ENCODE measurements around the gene LCOR. TPM values are rescaled to one million over a fixed set of nuclear protein-coding genes. Genes with fewer than 3 reads are reported as not detected.

Gene LCOR
- total and polyA plus RNA-seq, 8 donors, result 2.0 to 61.3 (median 18.0) TPM

GRCh38 chr10:97003804-97004201 lies 171.7 kb downstream of the LCOR start:
- TF ChIP-seq POLR2A (IDR thresholded peaks at IDR 0.05) (no peak), EP300 (IDR thresholded peaks at IDR 0.05) (no peak), POLR2AphosphoS5 (IDR thresholded peaks at IDR 0.05) (no peak), CTCF (IDR thresholded peaks at IDR 0.05) (no peak)
- H3K4me3 ChIP-seq, result no peak overlapping the region
- H3K4me1 ChIP-seq, result peaks cover 0 to 2% (median under 1%) of the 10 kb centered on the region in 4 donors
- H3K27me3 ChIP-seq, result no peaks in the 10 kb centered on the region
- peaks cover 0 to 22% (median 10%) of the 10 kb centered on the region in 4 donors for H3K9me3 ChIP-seq
- H3K27ac ChIP-seq, result no peak overlapping the region
- H3K36me3 ChIP-seq, result no peaks in the 10 kb centered on the region
- no peak for DNase-seq
- intact Hi-C loops (cut with DNase I; ENCODE audit: low total_unique reads), result no loop called here
- WGBS, 5 donors, result 92 to 93% (median 93%) methylated on average over 6 to 8 of the region's 8 CpGs

DNA sequence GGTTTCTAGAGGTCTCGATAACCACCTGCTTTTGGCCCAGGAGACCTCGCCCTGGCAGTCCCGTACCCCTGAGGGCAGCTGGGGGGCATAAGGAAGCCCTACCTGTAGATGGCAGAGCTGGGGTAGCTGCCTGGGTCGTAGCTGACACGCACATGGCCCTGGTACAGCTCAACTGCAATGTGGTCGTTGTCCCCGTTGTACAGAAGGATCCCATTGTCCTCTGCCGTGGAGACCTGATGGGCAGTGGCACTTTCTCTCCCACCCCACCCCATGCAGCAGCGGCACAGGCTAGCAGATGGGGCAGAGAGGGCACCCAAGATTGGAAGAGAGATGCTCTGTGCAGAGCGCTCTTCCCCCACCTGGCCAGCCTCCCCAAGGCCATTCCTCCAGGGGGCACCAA lies 172.5 kb downstream of the LCOR start:
- WGBS, 5 donors, result 84 to 91% (median 90%) methylated on average over 10 of the region's 10 CpGs; no CpG with 5 or more reads in 1 of the 5 donors
- Histone ChIP-seq H3K4me1 (no peaks in the 10 kb centered on the region), H3K9me3 (peaks cover 0 to 22% (median 10%) of the 10 kb centered on the region in 4 donors), H3K36me3 (no peaks in the 10 kb centered on the region), H3K27me3 (no peaks in the 10 kb centered on the region), H3K4me3 (no peak overlapping the region), H3K27ac (no peak overlapping the region)
- TF ChIP-seq CTCF (IDR thresholded peaks at IDR 0.05), result no peak
- no peak for TF ChIP-seq POLR2AphosphoS5 (IDR thresholded peaks at IDR 0.05)
- no peak for TF ChIP-seq EP300 (IDR thresholded peaks at IDR 0.05)
- no peak for TF ChIP-seq POLR2A (IDR thresholded peaks at IDR 0.05)
- DNase-seq, result no peak
- intact Hi-C loops (cut with DNase I; ENCODE audit: low total_unique reads), result no loop called here

GRCh38 chr10:97005349-97005748 lies 173.3 kb downstream of the LCOR start:
- Histone ChIP-seq H3K4me3 (no peak overlapping the region), H3K9me3 (peaks cover 0 to 22% (median 10%) of the 10 kb centered on the region in 4 donors), H3K27me3 (no peaks in the 10 kb centered on the region), H3K36me3 (no peaks in the 10 kb centered on the region), H3K27ac (no peak overlapping the region), H3K4me1 (no peaks in the 10 kb centered on the region)
- TF ChIP-seq POLR2A (IDR thresholded peaks at IDR 0.05), result no peak
- intact Hi-C loops (cut with DNase I; ENCODE audit: low total_unique reads), result no loop called here
- DNase-seq, result no peak
- 86 to 91% (median 88%) methylated on average over 5 of the region's 5 CpGs for WGBS, 5 donors

GRCh38 chr10:97006364-97006763 lies 174.3 kb downstream of the LCOR start:
- Histone ChIP-seq H3K27me3 (no peaks in the 10 kb centered on the region), H3K4me1 (no peaks in the 10 kb centered on the region), H3K4me3 (no peak overlapping the region), H3K27ac (no peak overlapping the region), H3K36me3 (no peaks in the 10 kb centered on the region), H3K9me3 (peaks cover 0 to 22% (median 10%) of the 10 kb centered on the region in 4 donors)
- 67 to 84% (median 72%) methylated on average over 5 to 6 of the region's 6 CpGs for WGBS, 5 donors
- TF ChIP-seq POLR2AphosphoS5 (IDR thresholded peaks at IDR 0.05) (no peak), CTCF (IDR thresholded peaks at IDR 0.05) (no peak), POLR2A (IDR thresholded peaks at IDR 0.05) (no peak), EP300 (IDR thresholded peaks at IDR 0.05) (no peak)
- DNase-seq, result no peak
- intact Hi-C loops (cut with DNase I; ENCODE audit: low total_unique reads), result no loop called here

DNA sequence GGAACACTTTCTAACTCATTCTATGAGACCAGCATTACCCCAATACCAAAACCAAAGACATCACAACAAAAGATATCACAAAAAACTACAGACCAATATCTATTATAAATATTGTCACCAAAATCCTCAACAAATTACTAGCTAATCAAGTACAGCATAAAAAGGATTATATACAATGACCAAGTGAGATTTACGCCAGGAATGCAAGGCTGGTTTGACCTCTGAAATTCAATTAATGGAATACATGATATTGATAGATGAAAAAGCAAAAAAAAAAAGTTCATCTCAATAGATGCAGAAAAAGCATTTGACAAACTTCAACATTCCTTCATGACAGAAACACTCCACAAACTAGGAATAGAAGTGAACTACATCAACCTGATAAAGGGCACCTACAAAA lies 175.3 kb downstream of the LCOR start:
- intact Hi-C loops (cut with DNase I; ENCODE audit: low total_unique reads), result no loop called here

More for the DNA sequence above, 175.3 kb downstream of the LCOR start:
- no peak overlapping the region for H3K27ac ChIP-seq
- no peak for TF ChIP-seq EP300 (IDR thresholded peaks at IDR 0.05)
- TF ChIP-seq POLR2AphosphoS5 (IDR thresholded peaks at IDR 0.05), result no peak
- TF ChIP-seq POLR2A (IDR thresholded peaks at IDR 0.05), result no peak
- no peak for TF ChIP-seq CTCF (IDR thresholded peaks at IDR 0.05)
- peaks cover 0 to 22% (median 10%) of the 10 kb centered on the region in 4 donors for H3K9me3 ChIP-seq
- H3K4me3 ChIP-seq, result no peak overlapping the region
- 55 to 97% (median 96%) methylated on average over 1 of the region's 1 CpG for WGBS, 5 donors
- no peaks in the 10 kb centered on the region for H3K36me3 ChIP-seq
- H3K4me1 ChIP-seq, result no peaks in the 10 kb centered on the region
- DNase-seq, result no peak
- H3K27me3 ChIP-seq, result no peaks in the 10 kb centered on the region
